Measurements from ENCODE around the gene TTF1.

- TF ChIP-seq FOXM1 (IDR thresholded peaks at IDR 0.05; ENCODE audit: low read depth): no peak
- no peak for TF ChIP-seq CTCF (IDR thresholded peaks at IDR 0.05)
- no peak for TF ChIP-seq EP300 (IDR thresholded peaks at IDR 0.05; ENCODE audit: borderline replicate concordance in 1 of 2, low read depth in 1 of 2, low read length in 1 of 2)
- TF ChIP-seq IRF3 (IDR thresholded peaks at IDR 0.05; ENCODE audit: low read depth, low read length): no peak
These were observed 79.1 kb downstream of the TTF1 start for GRCh38 chr9:132327537-132327936.

All from SK-N-SH (cell line).